ENCODE data around the gene MYO3A.

The MYO3A gene

GRCh38 chr10:26081459-26081858 is 147.4 kb downstream of the MYO3A start:
- Histone ChIP-seq H3K4me3 (ENCODE audit: low read depth, low read length, poor library complexity, severe bottlenecking) (no peak overlapping the region), H3K4me2 (ENCODE audit: low read length) (no peak overlapping the region), H3F3A (ENCODE audit: insufficient read depth, low read length) (no peaks in the 10 kb centered on the region), H3K27me3 (ENCODE audit: insufficient read depth, low read length) (no peaks in the 10 kb centered on the region), H3K27ac (ENCODE audit: low read depth, low read length, poor library complexity, severe bottlenecking) (no peak overlapping the region), H3K4me1 (ENCODE audit: insufficient read depth, low read length, severe bottlenecking) (no peaks in the 10 kb centered on the region), H3K9me2 (ENCODE audit: low read depth, low read length) (no peaks in the 10 kb centered on the region), H3K79me2 (ENCODE audit: insufficient read depth, low read length) (no peaks in the 10 kb centered on the region), H3K9me3 (ENCODE audit: low read length) (no peaks in the 10 kb centered on the region), H4K20me1 (ENCODE audit: insufficient read depth, low read length) (no peaks in the 10 kb centered on the region), H3K9ac (ENCODE audit: low read length) (no peak overlapping the region), H2AFZ (ENCODE audit: low read length) (no peak overlapping the region), H3K36me3 (ENCODE audit: insufficient read depth, low read length) (no peaks in the 10 kb centered on the region)
- TF ChIP-seq CTCF (IDR thresholded peaks at IDR 0.05; ENCODE audit: low read length), result no peak
- TF ChIP-seq EZH2 (IDR thresholded peaks at IDR 0.05; ENCODE audit: borderline replicate concordance, low read length), result no peak

- H3K4me2 ChIP-seq (ENCODE audit: low read length), result no peak overlapping the region
- no peak overlapping the region for H3K9ac ChIP-seq (ENCODE audit: low read length)
- no peaks in the 10 kb centered on the region for H3K4me1 ChIP-seq (ENCODE audit: insufficient read depth, low read length, severe bottlenecking)
- no peaks in the 10 kb centered on the region for H3K9me2 ChIP-seq (ENCODE audit: low read depth, low read length)
- no peaks in the 10 kb centered on the region for H3F3A ChIP-seq (ENCODE audit: insufficient read depth, low read length)
- no peak overlapping the region for H3K4me3 ChIP-seq (ENCODE audit: low read depth, low read length, poor library complexity, severe bottlenecking)
- H2AFZ ChIP-seq (ENCODE audit: low read length), result no peak overlapping the region
- H3K79me2 ChIP-seq (ENCODE audit: insufficient read depth, low read length), result no peaks in the 10 kb centered on the region
- no peaks in the 10 kb centered on the region for H3K9me3 ChIP-seq (ENCODE audit: low read length)
- no peaks in the 10 kb centered on the region for H4K20me1 ChIP-seq (ENCODE audit: insufficient read depth, low read length)
- TF ChIP-seq EZH2 (IDR thresholded peaks at IDR 0.05; ENCODE audit: borderline replicate concordance, low read length) (no peak), CTCF (IDR thresholded peaks at IDR 0.05; ENCODE audit: low read length) (no peak)
- no peak overlapping the region for H3K27ac ChIP-seq (ENCODE audit: low read depth, low read length, poor library complexity, severe bottlenecking)
- H3K27me3 ChIP-seq (ENCODE audit: insufficient read depth, low read length), result no peaks in the 10 kb centered on the region
- H3K36me3 ChIP-seq (ENCODE audit: insufficient read depth, low read length), result no peaks in the 10 kb centered on the region
These were observed 151.5 kb downstream of the MYO3A start for GRCh38 chr10:26085549-26085948.

GRCh38 chr10:26087666-26088065 is 153.6 kb downstream of the MYO3A start:
- Histone ChIP-seq H3K27ac (ENCODE audit: low read depth, low read length, poor library complexity, severe bottlenecking) (no peak overlapping the region), H3K4me2 (ENCODE audit: low read length) (no peak overlapping the region), H2AFZ (ENCODE audit: low read length) (no peak overlapping the region), H3K9me3 (ENCODE audit: low read length) (no peaks in the 10 kb centered on the region), H3K9ac (ENCODE audit: low read length) (no peak overlapping the region), H3F3A (ENCODE audit: insufficient read depth, low read length) (no peaks in the 10 kb centered on the region), H4K20me1 (ENCODE audit: insufficient read depth, low read length) (no peaks in the 10 kb centered on the region), H3K4me1 (ENCODE audit: insufficient read depth, low read length, severe bottlenecking) (no peaks in the 10 kb centered on the region), H3K36me3 (ENCODE audit: insufficient read depth, low read length) (no peaks in the 10 kb centered on the region), H3K27me3 (ENCODE audit: insufficient read depth, low read length) (no peaks in the 10 kb centered on the region), H3K79me2 (ENCODE audit: insufficient read depth, low read length) (no peaks in the 10 kb centered on the region), H3K4me3 (ENCODE audit: low read depth, low read length, poor library complexity, severe bottlenecking) (no peak overlapping the region), H3K9me2 (ENCODE audit: low read depth, low read length) (no peaks in the 10 kb centered on the region)
- TF ChIP-seq EZH2 (IDR thresholded peaks at IDR 0.05; ENCODE audit: borderline replicate concordance, low read length) (no peak), CTCF (IDR thresholded peaks at IDR 0.05; ENCODE audit: low read length) (no peak)
